ENCODE measurements around the gene PTPN4.

Gene PTPN4

DNA sequence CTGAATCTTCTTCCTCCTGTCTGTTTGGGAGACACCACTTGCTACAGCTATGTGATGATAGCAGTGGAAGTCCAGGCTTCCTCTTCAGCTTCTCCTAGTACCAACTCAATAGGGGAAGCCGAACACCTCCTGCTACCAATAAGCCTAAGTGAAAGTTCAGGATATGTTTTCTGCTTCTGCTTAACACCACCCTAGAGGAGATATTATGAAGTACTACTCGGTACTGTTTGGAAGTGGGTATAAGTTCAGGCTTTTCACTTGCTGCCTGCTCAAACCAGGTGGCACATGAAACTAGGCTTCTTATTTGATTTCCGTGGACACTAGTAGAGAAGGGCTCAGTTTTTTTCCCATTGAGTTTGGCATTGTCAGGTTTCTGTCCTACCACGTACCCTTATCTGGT is 99.8 kb downstream of the PTPN4 start:
- TF ChIP-seq EZH2phosphoT487 (IDR thresholded peaks at IDR 0.05; ENCODE audit: borderline replicate concordance): no peak
- TF ChIP-seq, protein P1, sequence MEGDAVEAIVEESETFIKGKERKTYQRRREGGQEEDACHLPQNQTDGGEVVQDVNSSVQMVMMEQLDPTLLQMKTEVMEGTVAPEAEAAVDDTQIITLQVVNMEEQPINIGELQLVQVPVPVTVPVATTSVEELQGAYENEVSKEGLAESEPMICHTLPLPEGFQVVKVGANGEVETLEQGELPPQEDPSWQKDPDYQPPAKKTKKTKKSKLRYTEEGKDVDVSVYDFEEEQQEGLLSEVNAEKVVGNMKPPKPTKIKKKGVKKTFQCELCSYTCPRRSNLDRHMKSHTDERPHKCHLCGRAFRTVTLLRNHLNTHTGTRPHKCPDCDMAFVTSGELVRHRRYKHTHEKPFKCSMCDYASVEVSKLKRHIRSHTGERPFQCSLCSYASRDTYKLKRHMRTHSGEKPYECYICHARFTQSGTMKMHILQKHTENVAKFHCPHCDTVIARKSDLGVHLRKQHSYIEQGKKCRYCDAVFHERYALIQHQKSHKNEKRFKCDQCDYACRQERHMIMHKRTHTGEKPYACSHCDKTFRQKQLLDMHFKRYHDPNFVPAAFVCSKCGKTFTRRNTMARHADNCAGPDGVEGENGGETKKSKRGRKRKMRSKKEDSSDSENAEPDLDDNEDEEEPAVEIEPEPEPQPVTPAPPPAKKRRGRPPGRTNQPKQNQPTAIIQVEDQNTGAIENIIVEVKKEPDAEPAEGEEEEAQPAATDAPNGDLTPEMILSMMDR (conservative IDR thresholded peaks at IDR 0.05; ENCODE audit: low read length): no peak; the same call in 1 of the 2 replicates
- H3K4me2 ChIP-seq (ENCODE audit: low read depth, low read length, poor library complexity, severe bottlenecking): no peak overlapping the region
- H3K9me3 ChIP-seq (ENCODE audit: insufficient read depth, low read depth, low read length): no peaks in the 10 kb centered on the region
- no peaks in the 10 kb centered on the region for H3K36me3 ChIP-seq (ENCODE audit: insufficient read depth, low read length)
- H3K9ac ChIP-seq (ENCODE audit: low read depth, low read length, poor library complexity, severe bottlenecking): no peak overlapping the region
- H4K20me1 ChIP-seq (ENCODE audit: insufficient read depth, low read length, poor library complexity, severe bottlenecking): peaks cover 4% of the 10 kb centered on the region
- no peak overlapping the region for H2AFZ ChIP-seq (ENCODE audit: low read length)
- H3K27me3 ChIP-seq (ENCODE audit: insufficient read depth, low read length, poor library complexity, severe bottlenecking): no peaks in the 10 kb centered on the region
- H3K9me2 ChIP-seq (replicated peaks; ENCODE audit: low read depth, low read length): no peaks in the 10 kb centered on the region
- peaks cover 48% of the 10 kb centered on the region for H3K79me2 ChIP-seq (ENCODE audit: insufficient read depth, low read length)
- H3K4me1 ChIP-seq (ENCODE audit: insufficient read depth, low read length, poor library complexity, severe bottlenecking): peaks cover 18% of the 10 kb centered on the region
- no peaks in the 10 kb centered on the region for H3F3A ChIP-seq (ENCODE audit: low read depth)
- H3K4me3 ChIP-seq (ENCODE audit: low read length, poor library complexity, severe bottlenecking): no peak overlapping the region

DNA sequence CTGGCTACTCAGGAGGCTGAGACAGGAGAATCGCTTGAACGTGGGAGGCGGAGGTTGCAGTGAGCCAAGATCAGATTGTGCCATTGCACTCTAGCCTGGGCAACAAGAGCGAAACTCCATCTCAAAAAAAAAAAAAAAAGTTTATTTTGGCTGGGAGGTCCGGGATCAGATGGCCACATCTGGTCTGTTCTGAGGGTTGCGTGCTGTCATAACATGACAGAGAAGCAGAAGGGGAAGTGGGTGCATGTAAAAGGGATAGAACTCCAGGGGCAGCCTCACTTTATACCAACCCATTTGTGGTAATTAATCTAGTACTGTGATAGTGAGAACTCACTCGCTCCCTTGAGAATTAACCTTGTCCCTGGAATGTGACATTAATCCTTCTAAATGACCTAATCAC is 101.2 kb downstream of the PTPN4 start:
- Histone ChIP-seq H3F3A (ENCODE audit: low read depth) (no peaks in the 10 kb centered on the region), H3K79me2 (ENCODE audit: insufficient read depth, low read length) (peaks cover 38% of the 10 kb centered on the region), H3K4me3 (ENCODE audit: low read length, poor library complexity, severe bottlenecking) (no peak overlapping the region), H4K20me1 (ENCODE audit: insufficient read depth, low read length, poor library complexity, severe bottlenecking) (peaks cover 4% of the 10 kb centered on the region), H3K4me1 (ENCODE audit: insufficient read depth, low read length, poor library complexity, severe bottlenecking) (peaks cover 18% of the 10 kb centered on the region), H2AFZ (ENCODE audit: low read length) (no peak overlapping the region), H3K27me3 (ENCODE audit: insufficient read depth, low read length, poor library complexity, severe bottlenecking) (no peaks in the 10 kb centered on the region), H3K36me3 (ENCODE audit: insufficient read depth, low read length) (no peaks in the 10 kb centered on the region), H3K9me2 (replicated peaks; ENCODE audit: low read depth, low read length) (no peaks in the 10 kb centered on the region), H3K9ac (ENCODE audit: low read depth, low read length, poor library complexity, severe bottlenecking) (no peak overlapping the region), H3K9me3 (ENCODE audit: insufficient read depth, low read depth, low read length) (no peaks in the 10 kb centered on the region), H3K4me2 (ENCODE audit: low read depth, low read length, poor library complexity, severe bottlenecking) (no peak overlapping the region)
- TF ChIP-seq, protein P1 (conservative IDR thresholded peaks at IDR 0.05; ENCODE audit: low read length): no peak
- no peak for TF ChIP-seq EZH2phosphoT487 (IDR thresholded peaks at IDR 0.05; ENCODE audit: borderline replicate concordance)

DNA sequence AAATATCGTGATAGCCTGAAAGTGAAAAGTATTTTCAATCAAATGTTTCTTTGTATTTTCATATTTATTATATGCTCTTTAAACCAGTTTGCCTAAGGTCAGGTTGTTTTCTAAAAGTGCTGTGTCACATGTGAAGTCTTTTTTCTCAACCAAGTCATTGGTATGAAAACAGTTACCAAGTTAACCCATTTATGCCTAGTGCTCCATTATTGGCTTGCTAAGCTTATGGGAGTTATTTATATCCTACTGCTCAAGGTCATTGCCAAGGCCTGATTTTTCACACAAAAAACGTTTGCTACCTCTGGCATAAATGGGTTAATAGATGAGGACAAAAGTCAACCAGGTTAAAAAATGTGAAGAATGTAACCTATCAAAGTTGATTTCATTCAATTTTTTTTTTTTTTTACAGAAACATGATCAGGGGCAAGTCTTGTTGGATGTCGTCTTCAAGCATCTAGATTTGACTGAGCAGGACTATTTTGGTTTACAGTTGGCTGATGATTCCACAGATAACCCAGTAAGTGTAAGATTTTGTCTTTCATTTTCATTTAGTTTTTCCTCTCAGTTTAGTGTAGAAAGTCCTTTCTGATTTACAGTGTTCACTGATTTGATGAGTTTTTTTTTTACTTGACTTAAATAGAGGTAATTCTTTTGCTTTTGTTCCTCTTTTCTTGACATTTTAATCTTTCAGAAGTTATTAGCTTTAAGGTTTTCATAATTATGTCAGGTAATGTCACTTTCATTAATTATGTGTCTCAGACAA is 102.6 kb downstream of the PTPN4 start:
- Histone ChIP-seq H2AFZ (ENCODE audit: low read length) (no peak overlapping the region), H3K9me3 (ENCODE audit: insufficient read depth, low read depth, low read length) (no peaks in the 10 kb centered on the region), H4K20me1 (ENCODE audit: insufficient read depth, low read length, poor library complexity, severe bottlenecking) (no peaks in the 10 kb centered on the region), H3K27me3 (ENCODE audit: insufficient read depth, low read length, poor library complexity, severe bottlenecking) (no peaks in the 10 kb centered on the region), H3K9ac (ENCODE audit: low read depth, low read length, poor library complexity, severe bottlenecking) (no peak overlapping the region), H3K36me3 (ENCODE audit: insufficient read depth, low read length) (no peaks in the 10 kb centered on the region), H3K9me2 (replicated peaks; ENCODE audit: low read depth, low read length) (no peaks in the 10 kb centered on the region), H3K4me2 (ENCODE audit: low read depth, low read length, poor library complexity, severe bottlenecking) (peak overlapping the region; percentile 32), H3K4me3 (ENCODE audit: low read length, poor library complexity, severe bottlenecking) (no peak overlapping the region), H3K4me1 (ENCODE audit: insufficient read depth, low read length, poor library complexity, severe bottlenecking) (peaks cover 12% of the 10 kb centered on the region), H3K79me2 (ENCODE audit: insufficient read depth, low read length) (peaks cover 29% of the 10 kb centered on the region; the same call in 1 of the 2 replicates), H3F3A (ENCODE audit: low read depth) (no peaks in the 10 kb centered on the region; the same call in 1 of the 2 replicates)
- TF ChIP-seq, protein P1 (conservative IDR thresholded peaks at IDR 0.05; ENCODE audit: low read length): no peak
- TF ChIP-seq EZH2phosphoT487 (IDR thresholded peaks at IDR 0.05; ENCODE audit: borderline replicate concordance): no peak

Measured in Loucy (cell line).